Activated CD4-positive, CD25-positive, alpha-beta regulatory T cell treated with anti-CD3 and anti-CD28 coated beads, Interleukin-2, amount 50 U/mL, for 72 hours (primary cell): ENCODE measurements around the gene SDSL.

Experiments used
- DNase-seq: peaks from one replicate; pipeline ENCODE4 v3.0.0; 2021

Gene SDSL

GRCh38 chr12:113422886-113423669, 898 bp downstream of the SDSL start:
- no peak for DNase-seq

GRCh38 chr12:113424456-113424855, 2.3 kb downstream of the SDSL start:
- DNase-seq, result no peak

- peak; percentile 69 for DNase-seq
Observed at GRCh38 chr12:113424915-113425823, 3.0 kb downstream of the SDSL start.

GRCh38 chr12:113425960-113426453, 3.8 kb downstream of the SDSL start:
- no peak for DNase-seq

GRCh38 chr12:113427882-113428281, 5.7 kb downstream of the SDSL start:
- no peak for DNase-seq

GRCh38 chr12:113428482-113428881, 6.3 kb downstream of the SDSL start:
- no peak for DNase-seq

GRCh38 chr12:113432986-113433385, 10.8 kb downstream of the SDSL start:
- DNase-seq, result no peak

- DNase-seq, result no peak
Observed at GRCh38 chr12:113435367-113435766, 13.2 kb downstream of the SDSL start.

- DNase-seq, result no peak
Observed at GRCh38 chr12:113436586-113436985, 14.4 kb downstream of the SDSL start.

- no peak for DNase-seq
Observed at GRCh38 chr12:113436993-113437728, 15.0 kb downstream of the SDSL start.

- DNase-seq, result no peak
Observed at GRCh38 chr12:113437729-113438100, 15.5 kb downstream of the SDSL start.

- DNase-seq, result no peak
Observed at GRCh38 chr12:113438523-113439300, 16.5 kb downstream of the SDSL start.

- no peak for DNase-seq
Observed at GRCh38 chr12:113439301-113439597, 17.1 kb downstream of the SDSL start.

- DNase-seq, result no peak
Observed at GRCh38 chr12:113439606-113440030, 17.4 kb downstream of the SDSL start.

GRCh38 chr12:113440336-113440735, 18.2 kb downstream of the SDSL start:
- no peak for DNase-seq

- no peak for DNase-seq
Observed at GRCh38 chr12:113440947-113441782, 19.0 kb downstream of the SDSL start.

- DNase-seq, result no peak
Observed at GRCh38 chr12:113443030-113443539, 20.9 kb downstream of the SDSL start.

- DNase-seq, result no peak
Observed at GRCh38 chr12:113445544-113446171, 23.5 kb downstream of the SDSL start.

GRCh38 chr12:113448873-113449272, 26.7 kb downstream of the SDSL start:
- DNase-seq, result no peak

- no peak for DNase-seq
Observed at GRCh38 chr12:113449299-113449698, 27.1 kb downstream of the SDSL start.

- no peak for DNase-seq
Observed at GRCh38 chr12:113449839-113450238, 27.7 kb downstream of the SDSL start.
